Measurements from ENCODE around the gene NOP16. TPM values are rescaled to one million over a fixed set of nuclear protein-coding genes. Genes with fewer than 3 reads are reported as not detected.

The NOP16 gene
- total RNA-seq, 1 donor from 2014 or later: 19.1 TPM

GRCh38 chr5:176414704-176415103 lies 26.3 kb upstream of the NOP16 start:
- peak overlapping the region; percentile 93 for H3K27ac ChIP-seq (replicated peaks)
- intact Hi-C loops (cut with micrococcal nuclease): no loop called here
- TF ChIP-seq, protein P1, sequence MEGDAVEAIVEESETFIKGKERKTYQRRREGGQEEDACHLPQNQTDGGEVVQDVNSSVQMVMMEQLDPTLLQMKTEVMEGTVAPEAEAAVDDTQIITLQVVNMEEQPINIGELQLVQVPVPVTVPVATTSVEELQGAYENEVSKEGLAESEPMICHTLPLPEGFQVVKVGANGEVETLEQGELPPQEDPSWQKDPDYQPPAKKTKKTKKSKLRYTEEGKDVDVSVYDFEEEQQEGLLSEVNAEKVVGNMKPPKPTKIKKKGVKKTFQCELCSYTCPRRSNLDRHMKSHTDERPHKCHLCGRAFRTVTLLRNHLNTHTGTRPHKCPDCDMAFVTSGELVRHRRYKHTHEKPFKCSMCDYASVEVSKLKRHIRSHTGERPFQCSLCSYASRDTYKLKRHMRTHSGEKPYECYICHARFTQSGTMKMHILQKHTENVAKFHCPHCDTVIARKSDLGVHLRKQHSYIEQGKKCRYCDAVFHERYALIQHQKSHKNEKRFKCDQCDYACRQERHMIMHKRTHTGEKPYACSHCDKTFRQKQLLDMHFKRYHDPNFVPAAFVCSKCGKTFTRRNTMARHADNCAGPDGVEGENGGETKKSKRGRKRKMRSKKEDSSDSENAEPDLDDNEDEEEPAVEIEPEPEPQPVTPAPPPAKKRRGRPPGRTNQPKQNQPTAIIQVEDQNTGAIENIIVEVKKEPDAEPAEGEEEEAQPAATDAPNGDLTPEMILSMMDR (IDR thresholded peaks at IDR 0.05; ENCODE audit: borderline replicate concordance): no peak
- peak overlapping the region; percentile 97 for H3K4me3 ChIP-seq
- peaks cover 70% of the 10 kb centered on the region for H3K4me1 ChIP-seq
- H3K27me3 ChIP-seq (ENCODE audit: low read depth): no peaks in the 10 kb centered on the region
- DNase-seq: no peak
- peaks cover 9% of the 10 kb centered on the region for H3K36me3 ChIP-seq
- no peaks in the 10 kb centered on the region for H3K9me3 ChIP-seq (replicated peaks)

- Histone ChIP-seq H3K27ac (replicated peaks) (peak overlapping the region; percentile 93), H3K27me3 (ENCODE audit: low read depth) (no peaks in the 10 kb centered on the region), H3K4me1 (peaks cover 75% of the 10 kb centered on the region), H3K36me3 (peaks cover 18% of the 10 kb centered on the region), H3K9me3 (replicated peaks) (no peaks in the 10 kb centered on the region), H3K4me3 (peak overlapping the region; percentile 97)
- intact Hi-C loops (cut with micrococcal nuclease): no loop called here
- DNase-seq: no peak
- TF ChIP-seq, protein P1 (IDR thresholded peaks at IDR 0.05; ENCODE audit: borderline replicate concordance): no peak
These were observed 25.4 kb upstream of the NOP16 start for GRCh38 chr5:176413709-176414191.

- Histone ChIP-seq H3K27ac (replicated peaks) (peak overlapping the region; percentile 93), H3K36me3 (peaks cover 24% of the 10 kb centered on the region), H3K27me3 (ENCODE audit: low read depth) (no peaks in the 10 kb centered on the region), H3K4me1 (peaks cover 80% of the 10 kb centered on the region), H3K4me3 (peak overlapping the region; percentile 97), H3K9me3 (replicated peaks) (no peaks in the 10 kb centered on the region)
- TF ChIP-seq, protein P1 (IDR thresholded peaks at IDR 0.05; ENCODE audit: borderline replicate concordance): no peak
- peak; percentile 50 for DNase-seq
- intact Hi-C loops (cut with micrococcal nuclease): no loop called here
These were observed 24.8 kb upstream of the NOP16 start for GRCh38 chr5:176413255-176413565.

- peak overlapping the region; percentile 93 for H3K27ac ChIP-seq (replicated peaks)
- H3K4me1 ChIP-seq: peaks cover 86% of the 10 kb centered on the region
- no peaks in the 10 kb centered on the region for H3K9me3 ChIP-seq (replicated peaks)
- no peaks in the 10 kb centered on the region for H3K27me3 ChIP-seq (ENCODE audit: low read depth)
- TF ChIP-seq, protein P1 (IDR thresholded peaks at IDR 0.05; ENCODE audit: borderline replicate concordance): no peak
- peaks cover 25% of the 10 kb centered on the region for H3K36me3 ChIP-seq
- DNase-seq: no peak
- intact Hi-C loops (cut with micrococcal nuclease): no loop called here
- H3K4me3 ChIP-seq: peak overlapping the region; percentile 97
These were observed 24.3 kb upstream of the NOP16 start for GRCh38 chr5:176412517-176413254.

DNA sequence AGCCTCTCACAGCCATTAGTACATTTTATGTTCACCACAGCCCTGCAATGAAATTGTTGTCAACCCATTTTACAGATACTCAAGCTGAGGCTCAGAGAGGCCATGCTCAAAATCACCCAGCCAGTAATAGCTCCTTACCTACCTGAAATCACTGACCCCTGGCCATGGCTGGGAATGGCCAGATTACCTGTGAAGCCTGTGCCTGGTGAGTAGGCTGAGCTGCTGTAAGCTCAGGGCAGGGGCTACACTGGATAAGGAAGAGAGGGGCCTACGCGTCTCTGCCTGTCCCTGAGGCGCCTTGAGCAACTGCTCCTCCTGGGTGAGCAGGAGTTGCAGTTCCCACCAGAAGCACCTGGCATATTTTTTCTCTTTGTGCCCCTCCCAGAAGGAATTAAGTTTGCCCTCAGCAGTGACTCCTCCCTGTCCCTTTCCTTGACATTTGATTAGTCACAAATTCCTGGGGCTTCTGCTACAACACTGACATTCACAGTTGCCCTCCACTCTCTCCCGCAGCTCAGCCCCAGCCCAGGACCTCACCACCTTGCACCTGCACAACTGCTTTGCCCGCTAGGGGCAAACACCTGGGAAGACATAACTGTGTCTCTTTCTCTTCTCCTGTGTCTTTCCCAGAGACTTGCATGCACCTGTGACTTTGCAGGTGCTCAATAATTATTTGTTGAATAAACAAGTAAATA lies 22.2 kb upstream of the NOP16 start:
- DNase-seq: no peak
- Histone ChIP-seq H3K4me1 (peaks cover 88% of the 10 kb centered on the region), H3K36me3 (peaks cover 39% of the 10 kb centered on the region), H3K27me3 (ENCODE audit: low read depth) (no peaks in the 10 kb centered on the region), H3K9me3 (replicated peaks) (no peaks in the 10 kb centered on the region), H3K27ac (replicated peaks) (peak overlapping the region; percentile 93), H3K4me3 (no peak overlapping the region)
- intact Hi-C loops (cut with micrococcal nuclease): no loop called here
- TF ChIP-seq, protein P1 (IDR thresholded peaks at IDR 0.05; ENCODE audit: borderline replicate concordance): no peak

Measured in left ventricle myocardium inferior (tissue), 1 donor.